NCI-H345 treated with DMSO at 0.1 percent for 48 hours (cell line): ENCODE results near the gene BIRC7.
"Not testable (repeated sequence)": the region's sequence is repeated elsewhere in the genome, so short reads cannot be mapped to it uniquely, and the experiment has no call there.

Experiments
- DNase-seq: peaks from one replicate; lab custom pipeline; 2025; ENCODE audit not compliant: unreplicated experiment; lab: John Stamatoyannopoulos, UW

The BIRC7 gene

GRCh38 chr20:63246490-63247288 lies 11.0 kb downstream of the BIRC7 start:
- DNase-seq, result no peak

- DNase-seq, result no peak
Observed at GRCh38 chr20:63247671-63248228, 12.0 kb downstream of the BIRC7 start.

GRCh38 chr20:63248835-63249591 lies 13.3 kb downstream of the BIRC7 start:
- no peak for DNase-seq

GRCh38 chr20:63249891-63250290 lies 14.2 kb downstream of the BIRC7 start:
- no peak for DNase-seq

- DNase-seq, result not testable (repeated sequence)
Observed at GRCh38 chr20:63251350-63251749, 15.6 kb downstream of the BIRC7 start.

GRCh38 chr20:63252284-63252711 lies 16.6 kb downstream of the BIRC7 start:
- DNase-seq, result no peak

- DNase-seq, result no peak
Observed at GRCh38 chr20:63253065-63253437, 17.3 kb downstream of the BIRC7 start.

- DNase-seq, result no peak
Observed at GRCh38 chr20:63253438-63254231, 17.9 kb downstream of the BIRC7 start.

- no peak for DNase-seq
Observed at GRCh38 chr20:63254232-63254605, 18.5 kb downstream of the BIRC7 start, which contains the start of gene NKAIN4. TSS of gene NKAIN4 (minus strand) at chr20:63254463. CDS start at chr20:63254450, 13 bp downstream.

- no peak for DNase-seq
Observed at GRCh38 chr20:63254606-63255384, 19.1 kb downstream of the BIRC7 start.

GRCh38 chr20:63255931-63256704 lies 20.4 kb downstream of the BIRC7 start:
- no peak for DNase-seq

- no peak for DNase-seq
Observed at GRCh38 chr20:63256954-63257353, 21.2 kb downstream of the BIRC7 start.

GRCh38 chr20:63257629-63258028 lies 21.9 kb downstream of the BIRC7 start:
- no peak for DNase-seq

GRCh38 chr20:63258781-63259180 lies 23.1 kb downstream of the BIRC7 start:
- no peak for DNase-seq

GRCh38 chr20:63259734-63260460 lies 24.2 kb downstream of the BIRC7 start:
- no peak for DNase-seq

- no peak for DNase-seq
Observed at GRCh38 chr20:63260521-63260920, 24.8 kb downstream of the BIRC7 start.

GRCh38 chr20:63261060-63261794 lies 25.5 kb downstream of the BIRC7 start:
- no peak for DNase-seq

- no peak for DNase-seq
Observed at GRCh38 chr20:63261795-63262528, 26.3 kb downstream of the BIRC7 start.
